Effector memory CD8-positive, alpha-beta T cell (primary cell): ENCODE results near the gene EIF4E2.

ENCODE experiments used
- ATAC-seq: fragments of 150-1000 bp; cut with Tn5 transposase; replicated peaks from 2 replicates; pipeline ENCODE4 v1.10.0; 2021; ENCODE audit warnings: mild to moderate bottlenecking, moderate library complexity
- DNase-seq, 3 experiments: peaks; one replicate each; pipeline ENCODE4 v3.0.0; 2021
- H3K27ac Mint-ChIP-seq, 2 donors: one replicate each; pipeline ENCODE4 v1.8.0; 2022; ENCODE audit warnings: mild to moderate bottlenecking in 2 of 2, mixed read lengths in 2 of 2, moderate library complexity in 2 of 2
- H3K27me3 Mint-ChIP-seq, 2 donors: one replicate each; pipeline ENCODE4 v1.8.0; 2022; ENCODE audit warnings: mixed read lengths in 2 of 2
- H3K36me3 Mint-ChIP-seq: one replicate; pipeline ENCODE4 v1.8.0; 2022; ENCODE audit warnings: mild to moderate bottlenecking, moderate library complexity, mixed read lengths; ENCODE audit not compliant: insufficient read depth
- H3K4me1 Mint-ChIP-seq, 2 donors: one replicate each; pipeline ENCODE4 v1.8.0; 2022; ENCODE audit warnings: low read depth in 2 of 2, mixed read lengths in 2 of 2
- H3K4me3 Mint-ChIP-seq, 2 donors: one replicate each; pipeline ENCODE4 v1.8.0; 2022; ENCODE audit warnings: mild to moderate bottlenecking in 2 of 2, mixed read lengths in 2 of 2, moderate library complexity in 2 of 2
- H3K9me3 Mint-ChIP-seq, 2 donors: one replicate each; pipeline ENCODE4 v1.8.0; 2022; ENCODE audit warnings: mixed read lengths in 2 of 2

EIF4E2 gene

DNA sequence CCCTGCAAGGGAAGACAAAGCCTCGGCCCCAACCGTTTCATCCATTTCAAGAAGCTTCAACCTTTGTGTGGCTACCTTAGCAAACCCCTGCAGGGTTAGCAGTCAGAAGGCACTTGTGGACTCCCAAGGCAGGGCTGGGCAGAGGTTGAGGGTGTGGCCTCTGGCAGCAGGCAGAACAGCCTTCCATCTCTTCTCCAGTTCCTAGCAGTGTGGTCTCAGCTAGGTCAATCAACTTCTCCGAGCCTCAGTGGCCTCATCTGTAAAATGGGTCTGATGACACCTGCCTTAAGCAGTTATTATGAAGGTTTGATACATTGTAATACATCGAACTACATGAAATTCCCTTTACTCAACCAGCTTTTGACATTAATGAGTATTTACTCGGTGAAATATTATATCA is 37.1 kb upstream of the EIF4E2 start:
- Mint-ChIP-seq H3K4me3 (no peak overlapping the region), H3K4me1 (peaks cover 0 to 3% of the 10 kb centered on the region in 2 donors), H3K36me3 (no peaks in the 10 kb centered on the region), H3K27me3 (peaks cover 27 to 60% of the 10 kb centered on the region in 2 donors), H3K27ac (no peak overlapping the region), H3K9me3 (no peaks in the 10 kb centered on the region)
- ATAC-seq, result no peak
- DNase-seq, result no peak

- Mint-ChIP-seq H3K36me3 (peaks cover 4% of the 10 kb centered on the region), H3K9me3 (no peaks in the 10 kb centered on the region), H3K4me3 (no peak overlapping the region), H3K4me1 (peaks cover 0 to 3% of the 10 kb centered on the region in 2 donors), H3K27me3 (peaks cover 40 to 75% of the 10 kb centered on the region in 2 donors), H3K27ac (no peak overlapping the region)
- no peak for DNase-seq
- no peak for ATAC-seq
These were observed 34.9 kb upstream of the EIF4E2 start for GRCh38 chr2:232515639-232516038.

DNA sequence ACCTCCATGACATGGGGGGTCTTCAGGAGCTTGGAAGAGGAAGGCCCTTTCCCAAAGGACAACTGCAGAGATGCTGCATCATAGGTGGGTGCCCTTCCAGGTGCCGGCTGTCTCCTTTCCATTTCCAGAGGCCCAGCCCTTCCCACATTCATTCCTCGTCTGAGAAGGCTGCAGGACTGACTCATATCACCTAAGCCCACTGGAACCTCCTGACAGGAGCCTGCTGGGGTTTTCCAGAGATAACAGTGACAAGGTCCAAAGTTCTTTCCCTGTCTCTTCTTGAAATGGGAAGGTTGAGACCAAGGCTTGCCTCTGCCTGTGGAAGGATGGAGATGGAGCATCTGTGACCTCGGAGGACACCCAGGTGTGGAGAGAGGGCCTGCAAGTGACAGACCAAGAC is 33.9 kb upstream of the EIF4E2 start:
- H3K4me3 Mint-ChIP-seq, result no peak overlapping the region
- peaks cover 3 to 6% of the 10 kb centered on the region in 2 donors for H3K4me1 Mint-ChIP-seq
- DNase-seq, result no peak
- H3K9me3 Mint-ChIP-seq, result no peaks in the 10 kb centered on the region
- no peak for ATAC-seq
- peaks cover 4% of the 10 kb centered on the region for H3K36me3 Mint-ChIP-seq
- H3K27me3 Mint-ChIP-seq, result peaks cover 46 to 84% of the 10 kb centered on the region in 2 donors
- H3K27ac Mint-ChIP-seq, result no peak overlapping the region

- no peak for DNase-seq
- no peak overlapping the region for H3K27ac Mint-ChIP-seq
- peaks cover 43 to 77% of the 10 kb centered on the region in 2 donors for H3K27me3 Mint-ChIP-seq
- no peak for ATAC-seq
- H3K9me3 Mint-ChIP-seq, result no peaks in the 10 kb centered on the region
- no peak overlapping the region for H3K4me3 Mint-ChIP-seq
- peaks cover 7% of the 10 kb centered on the region for H3K36me3 Mint-ChIP-seq
- peaks cover 4 to 10% of the 10 kb centered on the region in 2 donors for H3K4me1 Mint-ChIP-seq
These were observed 31.6 kb upstream of the EIF4E2 start for GRCh38 chr2:232518844-232519243.

DNA sequence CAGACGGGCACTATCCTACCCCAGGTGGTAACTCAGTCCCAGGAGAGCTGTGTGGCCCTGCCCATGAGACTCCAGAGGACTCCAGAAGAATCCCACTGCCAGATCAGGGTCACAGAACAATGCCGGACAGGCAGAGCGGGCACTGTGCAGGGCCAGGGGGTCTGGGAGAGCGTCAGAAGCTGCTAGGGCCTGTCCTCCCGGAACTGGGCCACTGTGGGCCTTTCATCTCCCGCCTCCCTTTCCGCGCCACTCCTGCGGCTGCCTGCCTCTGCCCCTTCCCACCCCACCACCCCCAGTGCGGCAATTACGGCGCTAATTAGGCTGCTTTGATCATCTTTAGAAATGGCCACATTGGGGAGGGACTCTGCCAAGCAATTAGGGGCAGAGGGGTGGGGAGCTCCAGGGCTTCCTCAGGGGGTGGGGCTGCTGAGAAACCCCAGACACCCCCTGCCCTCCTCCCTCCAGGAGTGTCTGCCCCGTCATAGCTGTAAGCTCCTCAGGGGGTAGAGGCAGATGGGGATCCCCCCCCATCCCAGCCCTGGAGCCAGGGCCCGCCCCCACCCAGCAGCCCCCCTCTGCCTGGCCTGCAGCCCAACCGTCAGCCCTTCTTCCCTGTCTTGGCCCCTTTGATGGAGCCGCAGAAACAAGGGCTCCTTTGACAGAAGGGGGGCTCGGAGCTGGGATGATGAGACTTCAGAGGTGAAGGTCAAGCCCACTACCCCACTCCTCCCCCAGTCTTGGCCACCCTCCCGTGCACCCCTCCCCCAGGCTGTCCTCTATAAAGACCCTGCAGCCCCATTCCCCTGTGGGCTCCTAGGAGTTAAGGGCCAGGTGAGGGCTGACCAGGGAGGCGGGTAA is 30.7 kb upstream of the EIF4E2 start, which contains the start of gene PRSS56:
PRSS56 (plus strand) TSS at position 808 of the 858 bp plus-strand sequence. CDS start 211 bp downstream, outside the sequence.
- ATAC-seq (no peak), DNase-seq (no peak)
- no peak within 1 kb of the TSS for H3K4me3 Mint-ChIP-seq
- H3K27ac Mint-ChIP-seq, result peak within 1 kb of the TSS in 1 of 2 donors; percentile 57
- H3K9me3 Mint-ChIP-seq, result no peaks in the 10 kb centered on the region
- peaks cover 7% of the 10 kb centered on the region for H3K36me3 Mint-ChIP-seq
- peaks cover 4 to 10% of the 10 kb centered on the region in 2 donors for H3K4me1 Mint-ChIP-seq
- peaks cover 50 to 85% of the 10 kb centered on the region in 2 donors for H3K27me3 Mint-ChIP-seq

DNA sequence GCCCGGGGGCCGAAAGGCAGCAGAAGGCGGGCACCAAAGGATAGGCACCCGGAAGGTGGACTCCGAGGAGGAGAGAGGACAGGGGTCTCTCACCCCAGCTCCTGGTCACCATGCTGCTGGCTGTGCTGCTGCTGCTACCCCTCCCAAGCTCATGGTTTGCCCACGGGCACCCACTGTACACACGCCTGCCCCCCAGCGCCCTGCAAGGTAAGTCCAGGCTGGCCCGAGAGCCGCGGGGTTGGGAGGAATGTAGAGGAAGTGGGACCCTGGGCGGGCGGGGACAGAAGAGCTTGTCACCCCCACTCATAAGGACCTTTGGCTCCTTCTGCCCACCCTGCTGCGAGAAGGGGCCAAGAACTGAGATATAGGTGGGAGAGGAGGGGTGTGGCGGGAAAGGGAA is 30.0 kb upstream of the EIF4E2 start:
- Mint-ChIP-seq H3K27ac (no peak overlapping the region), H3K4me3 (no peak overlapping the region), H3K36me3 (peaks cover 7% of the 10 kb centered on the region), H3K27me3 (peaks cover 51 to 80% of the 10 kb centered on the region in 2 donors), H3K9me3 (no peaks in the 10 kb centered on the region), H3K4me1 (peaks cover 4 to 10% of the 10 kb centered on the region in 2 donors)
- DNase-seq (no peak), ATAC-seq (no peak)

GRCh38 chr2:232521098-232521497 is 29.4 kb upstream of the EIF4E2 start:
- H3K4me3 Mint-ChIP-seq, result peak overlapping the region; percentile 70 to 78
- H3K4me1 Mint-ChIP-seq, result peaks cover 4 to 10% of the 10 kb centered on the region in 2 donors
- no peaks in the 10 kb centered on the region for H3K9me3 Mint-ChIP-seq
- peak overlapping the region in 1 of 2 donors; percentile 57 for H3K27ac Mint-ChIP-seq
- DNase-seq (no peak), ATAC-seq (no peak)
- peaks cover 51 to 81% of the 10 kb centered on the region in 2 donors for H3K27me3 Mint-ChIP-seq
- H3K36me3 Mint-ChIP-seq, result peaks cover 7% of the 10 kb centered on the region

DNA sequence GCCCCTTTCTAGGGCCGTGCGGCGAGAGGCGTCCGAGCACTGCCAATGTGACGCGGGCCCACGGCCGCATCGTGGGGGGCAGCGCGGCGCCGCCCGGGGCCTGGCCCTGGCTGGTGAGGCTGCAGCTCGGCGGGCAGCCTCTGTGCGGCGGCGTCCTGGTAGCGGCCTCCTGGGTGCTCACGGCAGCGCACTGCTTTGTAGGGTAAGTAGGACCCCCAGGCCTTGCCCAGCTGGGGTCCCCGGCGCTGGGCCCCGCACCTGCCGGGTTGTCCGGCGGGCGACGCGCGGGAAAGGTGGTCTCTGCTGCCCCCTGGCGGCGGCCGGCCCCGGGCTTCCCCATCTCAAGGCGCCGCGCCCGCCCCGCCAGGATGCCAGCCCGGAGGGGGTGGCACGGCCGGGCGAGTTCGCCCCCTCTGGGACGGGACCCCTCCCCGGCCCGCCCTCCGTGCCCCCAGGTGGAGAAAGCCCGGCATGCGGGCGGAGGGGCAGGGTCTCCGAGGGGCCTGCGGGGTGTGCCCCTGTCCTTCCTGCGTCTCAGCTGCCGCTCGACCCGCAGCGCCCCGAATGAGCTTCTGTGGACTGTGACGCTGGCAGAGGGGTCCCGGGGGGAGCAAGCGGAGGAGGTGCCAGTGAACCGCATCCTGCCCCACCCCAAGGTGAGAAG is 28.4 kb upstream of the EIF4E2 start:
- H3K27me3 Mint-ChIP-seq, result peaks cover 51 to 82% of the 10 kb centered on the region in 2 donors
- no peak overlapping the region for H3K27ac Mint-ChIP-seq
- H3K36me3 Mint-ChIP-seq, result peaks cover 7% of the 10 kb centered on the region
- ATAC-seq (peak; percentile 82), DNase-seq (peak; percentile 61 to 68 (median 64))
- no peaks in the 10 kb centered on the region for H3K9me3 Mint-ChIP-seq
- H3K4me3 Mint-ChIP-seq, result peak overlapping the region; percentile 37 to 51
- peaks cover 4 to 10% of the 10 kb centered on the region in 2 donors for H3K4me1 Mint-ChIP-seq

DNA sequence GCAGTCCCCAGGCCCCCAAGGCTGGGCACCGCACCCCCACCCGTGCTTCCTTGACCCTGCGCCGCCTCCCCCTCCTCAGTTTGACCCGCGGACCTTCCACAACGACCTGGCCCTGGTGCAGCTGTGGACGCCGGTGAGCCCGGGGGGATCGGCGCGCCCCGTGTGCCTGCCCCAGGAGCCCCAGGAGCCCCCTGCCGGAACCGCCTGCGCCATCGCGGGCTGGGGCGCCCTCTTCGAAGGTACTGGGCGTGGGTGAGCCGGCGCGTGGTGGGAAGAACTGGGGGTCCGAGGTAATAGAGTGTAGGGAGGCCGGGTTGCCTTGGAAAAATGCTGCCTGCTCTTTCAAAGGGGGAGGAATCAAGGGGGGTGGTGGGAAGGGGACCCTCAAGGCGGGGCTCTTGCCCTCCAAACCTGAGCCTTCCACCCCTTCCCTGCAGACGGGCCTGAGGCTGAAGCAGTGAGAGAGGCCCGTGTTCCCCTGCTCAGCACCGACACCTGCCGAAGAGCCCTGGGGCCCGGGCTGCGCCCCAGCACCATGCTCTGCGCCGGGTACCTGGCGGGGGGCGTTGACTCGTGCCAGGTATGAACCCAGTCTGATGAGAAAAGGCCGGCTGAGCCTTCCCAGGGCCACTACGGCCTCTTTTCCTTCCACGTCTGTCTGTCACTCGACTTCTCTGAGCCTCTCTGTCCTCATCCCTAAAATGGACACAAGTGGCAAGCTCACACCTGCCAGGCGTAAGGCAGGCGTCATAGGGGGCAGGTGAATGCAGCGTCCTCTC is 27.7 kb upstream of the EIF4E2 start:
- ATAC-seq (no peak), DNase-seq (no peak)
- peaks cover 52 to 84% of the 10 kb centered on the region in 2 donors for H3K27me3 Mint-ChIP-seq
- H3K36me3 Mint-ChIP-seq, result peaks cover 7% of the 10 kb centered on the region
- no peak overlapping the region for H3K27ac Mint-ChIP-seq
- peaks cover 4 to 10% of the 10 kb centered on the region in 2 donors for H3K4me1 Mint-ChIP-seq
- peak overlapping the region; percentile 37 to 51 for H3K4me3 Mint-ChIP-seq
- H3K9me3 Mint-ChIP-seq, result no peaks in the 10 kb centered on the region

DNA sequence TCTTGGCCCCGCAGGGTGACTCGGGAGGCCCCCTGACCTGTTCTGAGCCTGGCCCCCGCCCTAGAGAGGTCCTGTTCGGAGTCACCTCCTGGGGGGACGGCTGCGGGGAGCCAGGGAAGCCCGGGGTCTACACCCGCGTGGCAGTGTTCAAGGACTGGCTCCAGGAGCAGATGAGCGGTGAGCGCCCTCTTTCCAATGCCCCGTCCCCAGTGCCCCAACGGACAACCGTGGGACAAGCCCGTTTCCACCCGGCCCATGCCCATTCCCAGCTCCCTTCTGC is 27.1 kb upstream of the EIF4E2 start:
- no peak for DNase-seq
- Mint-ChIP-seq H3K27me3 (peaks cover 54 to 84% of the 10 kb centered on the region in 2 donors), H3K4me1 (peaks cover 4 to 11% of the 10 kb centered on the region in 2 donors)

GRCh38 chr2:232523682-232524597 is 26.5 kb upstream of the EIF4E2 start:
- no peak overlapping the region for H3K27ac Mint-ChIP-seq
- DNase-seq, result no peak
- H3K4me1 Mint-ChIP-seq, result peaks cover 10 to 17% of the 10 kb centered on the region in 2 donors
- H3K9me3 Mint-ChIP-seq, result no peaks in the 10 kb centered on the region
- ATAC-seq, result no peak
- H3K36me3 Mint-ChIP-seq, result peaks cover 7% of the 10 kb centered on the region
- peak overlapping the region in 1 of 2 donors; percentile 51 for H3K4me3 Mint-ChIP-seq
- peaks cover 54 to 84% of the 10 kb centered on the region in 2 donors for H3K27me3 Mint-ChIP-seq

More for the DNA sequence above, 27.1 kb upstream of the EIF4E2 start:
- Mint-ChIP-seq H3K36me3 (peaks cover 7% of the 10 kb centered on the region), H3K4me3 (peak overlapping the region; percentile 37 to 51), H3K27ac (no peak overlapping the region), H3K9me3 (no peaks in the 10 kb centered on the region)
- no peak for ATAC-seq

DNA sequence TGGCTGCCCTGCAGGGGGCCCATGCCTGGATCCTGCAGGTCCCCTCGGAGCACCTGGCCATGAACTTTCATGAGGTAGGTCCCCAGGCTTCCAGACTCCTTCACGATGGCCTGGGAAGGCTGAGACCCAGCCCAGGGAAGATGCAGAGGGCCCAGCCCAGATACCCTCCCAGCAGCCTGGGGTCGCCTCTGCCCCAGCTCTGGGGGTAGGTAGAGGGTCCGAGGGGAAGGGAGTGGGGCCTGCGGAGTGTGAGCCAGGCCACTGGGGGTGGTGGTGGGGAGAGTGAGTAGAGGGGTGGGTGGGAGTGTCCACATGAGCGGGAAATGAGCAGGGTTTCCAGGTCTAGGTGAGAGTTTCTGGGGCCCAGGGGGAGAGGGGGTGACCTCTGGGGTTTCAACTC is 25.7 kb upstream of the EIF4E2 start:
- peaks cover 50 to 84% of the 10 kb centered on the region in 2 donors for H3K27me3 Mint-ChIP-seq
- peaks cover 14 to 23% of the 10 kb centered on the region in 2 donors for H3K4me1 Mint-ChIP-seq
- DNase-seq, result no peak
- H3K4me3 Mint-ChIP-seq, result peak overlapping the region in 1 of 2 donors; percentile 46
- ATAC-seq, result no peak
- no peaks in the 10 kb centered on the region for H3K9me3 Mint-ChIP-seq
- H3K36me3 Mint-ChIP-seq, result peaks cover 7% of the 10 kb centered on the region
- H3K27ac Mint-ChIP-seq, result no peak overlapping the region
